HEK293 (cell line): ENCODE results near the gene LLGL1.

Experiments used
- CTCF ChIA-PET: fragments of 350-600 bp; formaldehyde crosslinking; extraction: SDS; loops from one replicate; lab custom pipeline; 2021; ENCODE audit warnings: antibody characterized with exemption; lab: Yijun Ruan, JAX
- POLR2A ChIA-PET: fragments of 300-600 bp; formaldehyde crosslinking; extraction: SDS; loops from one replicate; lab custom pipeline; 2020; ENCODE audit warnings: antibody characterized with exemption, inconsistent platforms; lab: Yijun Ruan, JAX
- H3K27ac ChIP-seq: fragments of 200-500 bp; sonication (Bioruptor generic); 2 replicates; pipeline ENCODE4 v1.5.1; 2014; ENCODE audit warnings: low read depth, low read length, control low read depth, inconsistent platforms; ENCODE audit errors: extremely low read depth
- H3K36me3 ChIP-seq, 2 experiments: fragments of 200-500 bp in 1 of 2; sonication (Bioruptor generic) in 1 of 2; 1 replicate in 1 of 2; 2 replicates in 1 of 2; pipeline ENCODE4 v1.5.1; 2014 to 2017; ENCODE audit warnings: inconsistent platforms in 2 of 2, low read length in 2 of 2; ENCODE audit not compliant: control insufficient read depth in 2 of 2, insufficient read depth in 1 of 2
- H3K4me1 ChIP-seq: fragments of 200-500 bp; sonication (Bioruptor generic); 2 replicates; pipeline ENCODE4 v1.5.1; 2014; ENCODE audit warnings: mild to moderate bottlenecking, low read length, inconsistent platforms; ENCODE audit not compliant: control insufficient read depth, insufficient read depth
- H3K4me3 ChIP-seq: 2 replicates; pipeline ENCODE4 v1.5.1; 2011; ENCODE audit warnings: low read depth, mild to moderate bottlenecking, control low read depth, low read length, moderate library complexity
- H3K9me3 ChIP-seq: fragments of 200-500 bp; sonication (Bioruptor generic); 2 replicates; pipeline ENCODE4 v1.5.1; 2014; ENCODE audit warnings: low read depth, low read length, inconsistent platforms; ENCODE audit not compliant: control insufficient read depth, insufficient read depth
- GFI1B ChIP-seq: fragments of 450-650 bp; formaldehyde crosslinking; IDR thresholded peaks from 2 replicates; pipeline ENCODE4 v1.5.1; 2016; ENCODE audit warnings: missing biosample characterization, missing genetic modification characterization
- PRDM10 ChIP-seq: fragments of 450-650 bp; formaldehyde crosslinking; IDR thresholded peaks from 2 replicates; pipeline ENCODE4 v1.5.1; 2016; ENCODE audit warnings: missing biosample characterization, missing genetic modification characterization
- SETDB1 ChIP-seq: IDR thresholded peaks from one replicate; pipeline ENCODE4 v1.6.1; 2017; ENCODE audit warnings: mild to moderate bottlenecking, low read length, moderate library complexity, mixed read lengths; ENCODE audit not compliant: insufficient read length
- TRIM28 ChIP-seq: IDR thresholded peaks from 2 replicates; pipeline ENCODE4 v1.6.1; 2011; ENCODE audit warnings: low read length, control low read depth, borderline replicate concordance
- TSHZ1 ChIP-seq: fragments of 450-650 bp; formaldehyde crosslinking; IDR thresholded peaks from 2 replicates; pipeline ENCODE4 v1.5.1; 2016; ENCODE audit warnings: missing biosample characterization, missing genetic modification characterization, borderline replicate concordance
- ZBTB20 ChIP-seq: fragments of 450-650 bp; formaldehyde crosslinking; IDR thresholded peaks from 2 replicates; pipeline ENCODE4 v1.5.1; 2016; ENCODE audit warnings: missing biosample characterization, missing genetic modification characterization
- ZBTB49 ChIP-seq: fragments of 450-650 bp; formaldehyde crosslinking; IDR thresholded peaks from 2 replicates; pipeline ENCODE4 v1.5.1; 2016; ENCODE audit warnings: missing biosample characterization, missing genetic modification characterization, low read depth
- ZBTB6 ChIP-seq: fragments of 450-650 bp; formaldehyde crosslinking; IDR thresholded peaks from 2 replicates; pipeline ENCODE4 v1.5.1; 2017; ENCODE audit warnings: missing biosample characterization, missing genetic modification characterization
- ZFP69B ChIP-seq: fragments of 450-650 bp; formaldehyde crosslinking; IDR thresholded peaks from 2 replicates; pipeline ENCODE4 v1.5.1; 2016; ENCODE audit warnings: missing biosample characterization, missing genetic modification characterization
- ZNF16 ChIP-seq: fragments of 450-650 bp; formaldehyde crosslinking; IDR thresholded peaks from 2 replicates; pipeline ENCODE4 v1.5.1; 2016; ENCODE audit warnings: low read depth, missing biosample characterization, missing genetic modification characterization
- ZNF174 ChIP-seq: fragments of 450-650 bp; formaldehyde crosslinking; IDR thresholded peaks from 2 replicates; pipeline ENCODE4 v1.5.0; 2017; ENCODE audit warnings: missing biosample characterization, mild to moderate bottlenecking, missing genetic modification characterization
- ZNF362 ChIP-seq: fragments of 450-650 bp; formaldehyde crosslinking; IDR thresholded peaks from 2 replicates; pipeline ENCODE4 v1.5.1; 2016; ENCODE audit warnings: missing biosample characterization, missing genetic modification characterization
- ZNF529 ChIP-seq: fragments of 450-650 bp; formaldehyde crosslinking; IDR thresholded peaks from 2 replicates; pipeline ENCODE4 v1.5.1; 2017; ENCODE audit warnings: missing genetic modification characterization, missing biosample characterization; ENCODE audit not compliant: insufficient replicate concordance
- ZNF610 ChIP-seq: fragments of 450-650 bp; formaldehyde crosslinking; IDR thresholded peaks from 2 replicates; pipeline ENCODE4 v1.5.1; 2016; ENCODE audit warnings: missing biosample characterization, missing genetic modification characterization, borderline replicate concordance
- ZNF621 ChIP-seq: fragments of 450-650 bp; formaldehyde crosslinking; IDR thresholded peaks from 2 replicates; pipeline ENCODE4 v1.5.1; 2017; ENCODE audit warnings: missing biosample characterization, missing genetic modification characterization
- TF ChIP-seq, protein P1 (sequence below): IDR thresholded peaks from 2 replicates; pipeline ENCODE4 v1.6.1; 2011; ENCODE audit warnings: mild to moderate bottlenecking, low read depth, low read length, borderline replicate concordance
- TF ChIP-seq, protein P2 (sequence below): fragments of 450-650 bp; formaldehyde crosslinking; IDR thresholded peaks from 2 replicates; pipeline ENCODE4 v1.5.1; 2016; ENCODE audit warnings: missing biosample characterization, missing genetic modification characterization

Gene LLGL1

DNA sequence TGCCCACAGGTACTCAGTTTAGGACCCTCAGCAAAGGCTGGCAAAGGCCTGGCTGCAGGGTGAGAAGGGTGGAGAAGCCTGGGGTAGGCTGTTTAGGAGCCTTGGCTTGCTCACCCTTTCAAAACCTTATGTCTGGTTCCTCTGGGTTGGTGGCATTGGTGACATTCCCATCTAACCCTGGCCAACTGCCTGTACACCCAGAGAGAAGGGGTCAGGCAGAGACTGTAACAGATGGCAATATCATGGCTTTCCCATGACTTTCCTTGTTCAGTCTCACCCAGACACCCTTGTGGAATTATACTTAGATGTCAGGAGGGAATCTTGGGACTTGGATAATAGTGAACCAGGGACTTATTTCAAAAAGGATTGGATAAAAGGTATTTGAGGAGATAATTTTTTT lies 18.5 kb upstream of the LLGL1 start:
- Histone ChIP-seq H3K36me3 (peaks cover 58 to 85% of the 10 kb centered on the region in 2 experiments), H3K27ac (no peak overlapping the region), H3K9me3 (no peaks in the 10 kb centered on the region), H3K4me1 (no peaks in the 10 kb centered on the region), H3K4me3 (no peak overlapping the region)
- ChIA-PET CTCF (interaction anchor here (1.3 to 4.5 kb wide), 2 partner anchors 10 to 14 kb away, joined by 3 to 22 read pairs; no protein-coding TSS in a partner anchor), POLR2A (interaction anchor here (0.7 kb wide), 1 partner anchor 9 kb away, joined by 4 read pairs; no protein-coding TSS in a partner anchor)
- TF ChIP-seq SETDB1 = no peak

GRCh38 chr17:18208092-18208491 lies 17.3 kb upstream of the LLGL1 start:
- POLR2A ChIA-PET = no interaction called here
- peaks cover 55 to 78% of the 10 kb centered on the region in 2 experiments for H3K36me3 ChIP-seq
- CTCF ChIA-PET = no interaction called here

More at GRCh38 chr17:18208092-18208491, 17.3 kb upstream of the LLGL1 start:
- Histone ChIP-seq H3K9me3 (no peaks in the 10 kb centered on the region), H3K27ac (no peak overlapping the region), H3K4me1 (no peaks in the 10 kb centered on the region), H3K4me3 (no peak overlapping the region)
- TF ChIP-seq GFI1B (tag by site-specific recombination) = no peak
- no peak for TF ChIP-seq ZNF174 (tag by site-specific recombination)
- no peak for TF ChIP-seq TRIM28
- TF ChIP-seq ZNF362 (tag by site-specific recombination) = no peak
- TF ChIP-seq, protein P1, sequence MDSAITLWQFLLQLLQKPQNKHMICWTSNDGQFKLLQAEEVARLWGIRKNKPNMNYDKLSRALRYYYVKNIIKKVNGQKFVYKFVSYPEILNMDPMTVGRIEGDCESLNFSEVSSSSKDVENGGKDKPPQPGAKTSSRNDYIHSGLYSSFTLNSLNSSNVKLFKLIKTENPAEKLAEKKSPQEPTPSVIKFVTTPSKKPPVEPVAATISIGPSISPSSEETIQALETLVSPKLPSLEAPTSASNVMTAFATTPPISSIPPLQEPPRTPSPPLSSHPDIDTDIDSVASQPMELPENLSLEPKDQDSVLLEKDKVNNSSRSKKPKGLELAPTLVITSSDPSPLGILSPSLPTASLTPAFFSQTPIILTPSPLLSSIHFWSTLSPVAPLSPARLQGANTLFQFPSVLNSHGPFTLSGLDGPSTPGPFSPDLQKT = no peak
- no peak for TF ChIP-seq ZFP69B
- no peak for TF ChIP-seq ZNF16 (tag by site-specific recombination)
- TF ChIP-seq ZBTB49 (tag by site-specific recombination) = no peak
- TF ChIP-seq ZNF610 (tag by site-specific recombination) = no peak
- TF ChIP-seq, protein P2, sequence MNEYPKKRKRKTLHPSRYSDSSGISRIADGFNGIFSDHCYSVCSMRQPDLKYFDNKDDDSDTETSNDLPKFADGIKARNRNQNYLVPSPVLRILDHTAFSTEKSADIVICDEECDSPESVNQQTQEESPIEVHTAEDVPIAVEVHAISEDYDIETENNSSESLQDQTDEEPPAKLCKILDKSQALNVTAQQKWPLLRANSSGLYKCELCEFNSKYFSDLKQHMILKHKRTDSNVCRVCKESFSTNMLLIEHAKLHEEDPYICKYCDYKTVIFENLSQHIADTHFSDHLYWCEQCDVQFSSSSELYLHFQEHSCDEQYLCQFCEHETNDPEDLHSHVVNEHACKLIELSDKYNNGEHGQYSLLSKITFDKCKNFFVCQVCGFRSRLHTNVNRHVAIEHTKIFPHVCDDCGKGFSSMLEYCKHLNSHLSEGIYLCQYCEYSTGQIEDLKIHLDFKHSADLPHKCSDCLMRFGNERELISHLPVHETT = no peak
- no peak for TF ChIP-seq ZNF529 (tag by site-specific recombination)
- TF ChIP-seq ZBTB20 (tag by site-specific recombination) = no peak
- TF ChIP-seq PRDM10 (tag by site-specific recombination) = no peak
- no peak for TF ChIP-seq TSHZ1 (tag by site-specific recombination)
- no peak for TF ChIP-seq ZNF621 (tag by site-specific recombination)
- no peak for TF ChIP-seq ZBTB6 (tag by site-specific recombination)
